Dermis blood vessel endothelial cell (primary cell): ENCODE results near the gene BEX2. TPM values are rescaled to one million over a fixed set of nuclear protein-coding genes. Genes with fewer than 3 reads are reported as not detected.

ENCODE experiments used
- total RNA-seq: library from RNA; depleted of rRNA; stranded (reverse); fragments of >200 nt; gene quantifications from 2 replicates; pipeline ENCODE4 v1.2.3, GENCODE V29; 2014

The BEX2 gene
- total RNA-seq, 1 donor from 2014 or later, result 0.68 TPM

Other genes with a start within 250 kb of the BEX2 start
- gene BEX1, start 246.8 kb downstream of the BEX2 start, total RNA-seq, result not detected in 2 replicates
- not detected in 2 replicates for gene NXF3, start 217.8 kb downstream of the BEX2 start, total RNA-seq
- 24.9 and 26.2 TPM in 2 replicates for gene BEX4, start 95.9 kb downstream of the BEX2 start, total RNA-seq
- gene TCEAL8, start 55.8 kb downstream of the BEX2 start, total RNA-seq, result 81.3 and 90.5 TPM in 2 replicates
- not detected in 2 replicates for gene TCEAL5, start 34.2 kb downstream of the BEX2 start, total RNA-seq
- gene TCEAL7, start 19.2 kb upstream of the BEX2 start, total RNA-seq, result 0.28 and 1.2 TPM in 2 replicates
- 112 and 140 TPM in 2 replicates for gene TCEAL9, start 45.5 kb upstream of the BEX2 start, total RNA-seq
- 258 and 269 TPM in 2 replicates for gene BEX3, start 65.5 kb upstream of the BEX2 start, total RNA-seq
- gene RAB40A, start 208.5 kb upstream of the BEX2 start, total RNA-seq, result 0.05 TPM in 1 of 2 replicates, not detected in the other